ENCODE data around the gene OR6F1. TPM values are rescaled to one million over a fixed set of nuclear protein-coding genes. Genes with fewer than 3 reads are reported as not detected.
"Not testable (repeated sequence)": the region's sequence is repeated elsewhere in the genome, so short reads cannot be mapped to it uniquely, and the experiment has no call there.

The OR6F1 gene
- total RNA-seq, 6 donors from 2014 or later = not detected

GRCh38 chr1:247738315-247738714 lies 21.9 kb upstream of the OR6F1 start, which contains the start of gene OR14K1:
OR14K1 (plus strand) TSS chr1:247738615; CDS start chr1:247738615, 0 bp downstream.
- H3K4me3 ChIP-seq = no peak within 1 kb of the TSS
- no peak within 1 kb of the TSS for H3K27ac ChIP-seq
- no peak for DNase-seq
- no peak for ATAC-seq (ENCODE audit: low FRiP score in 2 of 2)
- TF ChIP-seq, protein P1, sequence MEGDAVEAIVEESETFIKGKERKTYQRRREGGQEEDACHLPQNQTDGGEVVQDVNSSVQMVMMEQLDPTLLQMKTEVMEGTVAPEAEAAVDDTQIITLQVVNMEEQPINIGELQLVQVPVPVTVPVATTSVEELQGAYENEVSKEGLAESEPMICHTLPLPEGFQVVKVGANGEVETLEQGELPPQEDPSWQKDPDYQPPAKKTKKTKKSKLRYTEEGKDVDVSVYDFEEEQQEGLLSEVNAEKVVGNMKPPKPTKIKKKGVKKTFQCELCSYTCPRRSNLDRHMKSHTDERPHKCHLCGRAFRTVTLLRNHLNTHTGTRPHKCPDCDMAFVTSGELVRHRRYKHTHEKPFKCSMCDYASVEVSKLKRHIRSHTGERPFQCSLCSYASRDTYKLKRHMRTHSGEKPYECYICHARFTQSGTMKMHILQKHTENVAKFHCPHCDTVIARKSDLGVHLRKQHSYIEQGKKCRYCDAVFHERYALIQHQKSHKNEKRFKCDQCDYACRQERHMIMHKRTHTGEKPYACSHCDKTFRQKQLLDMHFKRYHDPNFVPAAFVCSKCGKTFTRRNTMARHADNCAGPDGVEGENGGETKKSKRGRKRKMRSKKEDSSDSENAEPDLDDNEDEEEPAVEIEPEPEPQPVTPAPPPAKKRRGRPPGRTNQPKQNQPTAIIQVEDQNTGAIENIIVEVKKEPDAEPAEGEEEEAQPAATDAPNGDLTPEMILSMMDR (IDR thresholded peaks at IDR 0.05) = no peak
- TF ChIP-seq EP300 (IDR thresholded peaks at IDR 0.05) (no peak), POLR2AphosphoS5 (IDR thresholded peaks at IDR 0.05) (no peak), POLR2A (IDR thresholded peaks at IDR 0.05) (no peak)
- H3K4me1 ChIP-seq = no peaks in the 10 kb centered on the region
- no peaks in the 10 kb centered on the region for H3K9me3 ChIP-seq
- 94 to 100% methylated on average over 1 of the region's 1 CpG for WGBS, 2 donors
- H3K36me3 ChIP-seq = no peaks in the 10 kb centered on the region
- no peaks in the 10 kb centered on the region for H3K27me3 ChIP-seq

- WGBS, 2 donors = 86 to 97% methylated on average over 4 of the region's 4 CpGs
- Histone ChIP-seq H3K27ac (no peak overlapping the region), H3K36me3 (no peaks in the 10 kb centered on the region), H3K4me3 (no peak overlapping the region), H3K4me1 (no peaks in the 10 kb centered on the region), H3K9me3 (peaks cover 0 to 7% (median 2%) of the 10 kb centered on the region in 4 donors), H3K27me3 (no peaks in the 10 kb centered on the region)
- TF ChIP-seq POLR2A (IDR thresholded peaks at IDR 0.05) (no peak), POLR2AphosphoS5 (IDR thresholded peaks at IDR 0.05) (no peak), EP300 (IDR thresholded peaks at IDR 0.05) (no peak)
- TF ChIP-seq, protein P1 (IDR thresholded peaks at IDR 0.05) = no peak
- ATAC-seq (ENCODE audit: low FRiP score in 2 of 2) (no peak), DNase-seq (no peak)
Measured at GRCh38 chr1:247721222-247721621, 4.8 kb upstream of the OR6F1 start.

GRCh38 chr1:247713753-247714152 lies 2.7 kb downstream of the OR6F1 start:
- H3K36me3 ChIP-seq = no peaks in the 10 kb centered on the region
- H3K4me1 ChIP-seq = no peaks in the 10 kb centered on the region
- DNase-seq (no peak), ATAC-seq (ENCODE audit: low FRiP score in 2 of 2) (no peak)
- H3K27ac ChIP-seq = no peak overlapping the region
- 96% methylated on average over 7 of the region's 7 CpGs for WGBS, 2 donors
- TF ChIP-seq, protein P1 (IDR thresholded peaks at IDR 0.05) = no peak
- TF ChIP-seq POLR2A (IDR thresholded peaks at IDR 0.05) (no peak), POLR2AphosphoS5 (IDR thresholded peaks at IDR 0.05) (no peak), EP300 (IDR thresholded peaks at IDR 0.05) (no peak)
- no peaks in the 10 kb centered on the region for H3K27me3 ChIP-seq
- H3K4me3 ChIP-seq = no peak overlapping the region
- no peaks in the 10 kb centered on the region for H3K9me3 ChIP-seq

DNA sequence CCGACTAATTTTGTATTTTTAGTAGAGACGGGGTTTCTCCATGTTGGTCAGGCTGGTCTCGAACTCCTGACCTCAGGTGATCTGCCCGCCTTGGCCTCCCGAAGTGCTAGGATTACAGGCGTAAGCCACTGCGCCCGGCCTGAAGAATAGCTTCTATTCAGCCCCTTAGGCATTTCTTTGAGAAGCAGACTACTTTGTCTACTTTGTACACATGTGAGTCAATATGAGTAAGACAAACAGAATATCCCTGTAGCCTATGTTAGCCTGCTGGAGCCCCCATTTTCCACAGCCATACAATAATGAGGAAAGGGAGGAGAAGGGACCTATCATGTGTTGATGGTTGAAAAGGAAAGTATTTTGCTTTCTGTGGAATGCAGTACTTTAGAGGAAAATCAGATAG lies 5.8 kb downstream of the OR6F1 start:
- H3K27me3 ChIP-seq; H3K9me3 ChIP-seq; H3K27ac ChIP-seq; H3K4me3 ChIP-seq; H3K36me3 ChIP-seq; DNase-seq; H3K4me1 ChIP-seq; ATAC-seq (ENCODE audit: low FRiP score in 2 of 2): not testable (repeated sequence)
- 86 to 92% methylated on average over 8 of the region's 8 CpGs for WGBS, 2 donors

GRCh38 chr1:247701338-247701737 lies 15.1 kb downstream of the OR6F1 start:
- WGBS, 2 donors = 67 to 73% methylated on average over 1 of the region's 1 CpG
- DNase-seq = no peak
- no peak overlapping the region for H3K4me3 ChIP-seq
- no peaks in the 10 kb centered on the region for H3K4me1 ChIP-seq
- no peak for TF ChIP-seq EP300 (IDR thresholded peaks at IDR 0.05)
- TF ChIP-seq, protein P1 (IDR thresholded peaks at IDR 0.05) = no peak
- no peak for TF ChIP-seq POLR2A (IDR thresholded peaks at IDR 0.05)
- TF ChIP-seq POLR2AphosphoS5 (IDR thresholded peaks at IDR 0.05) = no peak
- H3K27me3 ChIP-seq = no peaks in the 10 kb centered on the region
- no peak overlapping the region for H3K27ac ChIP-seq
- no peak for ATAC-seq (ENCODE audit: low FRiP score in 2 of 2)
- no peaks in the 10 kb centered on the region for H3K9me3 ChIP-seq
- H3K36me3 ChIP-seq = no peaks in the 10 kb centered on the region
